GM12864 (cell line): ENCODE results near the gene CHTF18.

Source experiments
- DNase-seq: peaks from one replicate; pipeline ENCODE4 v3.0.0-alpha.2; 2011; ENCODE audit warnings: low read depth
- H3K4me3 ChIP-seq: 2 replicates; pipeline ENCODE4 v1.5.1; 2011; ENCODE audit warnings: mild to moderate bottlenecking, low read depth, low read length, control low read depth
- CTCF ChIP-seq: IDR thresholded peaks from 2 replicates; pipeline ENCODE4 v1.5.1; 2011; ENCODE audit warnings: low read depth, mild to moderate bottlenecking, moderate library complexity, low read length, control low read depth, inconsistent platforms; ENCODE audit errors: missing control alignments

CHTF18 gene

DNA sequence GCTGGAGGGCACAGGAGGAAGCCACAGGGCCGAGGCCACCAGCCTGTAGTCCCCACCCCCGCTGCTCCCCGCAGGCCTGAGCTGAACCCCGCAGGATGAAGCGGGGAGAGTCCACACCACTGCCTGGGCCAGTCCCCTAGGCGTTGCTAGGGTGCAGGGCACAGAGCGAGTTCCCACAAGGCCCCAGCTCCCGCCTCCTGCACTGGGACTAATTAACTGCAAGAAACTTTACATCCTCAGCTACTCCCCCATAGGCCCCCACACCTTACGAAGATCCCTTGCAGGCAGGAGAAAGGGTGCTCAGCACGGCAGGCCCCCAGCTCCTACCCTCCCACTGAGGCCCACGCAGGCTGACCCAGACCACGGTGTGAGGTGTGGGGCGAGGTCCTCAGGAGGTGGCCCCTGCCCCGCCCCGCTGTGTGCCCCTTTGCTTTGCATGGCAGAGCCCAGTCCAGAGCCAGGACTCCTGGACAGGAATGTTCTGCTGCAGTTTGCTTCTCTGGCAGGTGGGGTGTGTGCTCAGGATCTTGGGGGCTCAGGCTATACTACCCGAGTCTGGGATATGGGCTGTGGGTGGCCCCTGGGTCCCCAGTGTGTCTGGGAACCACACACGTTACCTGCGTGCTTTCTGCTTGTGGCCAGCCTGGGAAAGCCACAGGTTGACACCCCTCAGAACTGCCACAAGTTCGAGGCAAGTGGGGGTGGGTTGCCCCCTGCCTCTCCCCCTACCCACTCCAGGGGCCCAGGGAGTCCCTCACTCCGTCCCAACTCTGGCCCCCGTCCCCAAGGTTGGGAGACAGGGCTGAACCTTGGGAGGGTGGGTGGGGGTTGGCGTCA lies 10.9 kb downstream of the CHTF18 start:
- no peak for DNase-seq
- no peak overlapping the region for H3K4me3 ChIP-seq
- TF ChIP-seq CTCF, result no peak

DNA sequence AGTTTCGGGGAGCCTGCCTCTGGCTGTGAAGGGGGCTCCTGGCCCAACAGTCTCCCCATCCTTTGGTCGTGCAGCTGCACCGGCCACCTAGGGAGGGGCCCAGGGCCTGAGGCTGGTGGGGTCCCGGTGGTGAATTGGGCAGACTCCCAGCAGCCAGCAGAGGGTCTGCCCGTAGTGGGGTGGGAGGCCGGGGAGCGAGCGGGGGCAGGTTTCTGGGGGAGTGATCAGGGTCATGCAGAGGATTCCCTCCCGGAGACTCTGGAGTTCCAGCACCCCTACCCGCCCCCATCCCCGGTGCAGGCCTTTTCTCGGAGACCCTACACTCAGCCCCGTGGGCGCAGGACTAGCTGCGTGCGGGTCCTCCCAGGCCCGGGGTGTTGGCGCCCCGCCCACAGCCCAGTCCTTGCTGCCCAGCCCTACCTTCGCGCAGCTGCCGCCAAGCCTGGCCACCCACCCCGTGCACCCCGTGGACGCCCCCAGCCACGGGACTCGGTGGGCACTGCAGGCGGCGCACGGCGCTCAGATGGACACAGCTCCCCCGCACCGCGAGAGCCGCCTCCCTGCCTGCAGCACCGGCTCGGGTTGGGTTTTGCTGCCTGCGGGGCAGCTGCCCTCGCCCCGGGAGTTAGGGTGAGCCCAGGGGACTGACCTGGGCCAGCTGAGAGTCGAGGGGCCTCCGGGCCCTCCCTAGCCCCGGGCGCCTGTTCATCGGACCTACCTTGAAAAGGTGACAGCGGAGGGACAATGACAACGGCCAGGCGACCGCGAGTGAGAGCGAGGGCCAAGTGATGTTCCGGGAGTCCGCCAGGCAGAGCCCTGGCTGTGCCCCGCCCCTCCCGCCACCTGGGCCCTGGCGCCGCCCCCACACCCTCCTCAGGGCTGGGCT lies 11.8 kb downstream of the CHTF18 start, which contains the start of gene GNG13:
Gene GNG13, minus strand, starts transcription at position 787 of the 886 bp plus-strand sequence. CDS start 1,657 bp downstream, outside the sequence.
- TF ChIP-seq CTCF, result no peak
- no peak within 1 kb of the TSS for H3K4me3 ChIP-seq
- no peak for DNase-seq

GRCh38 chr16:800834-801511 lies 12.6 kb downstream of the CHTF18 start:
- TF ChIP-seq CTCF, result no peak
- H3K4me3 ChIP-seq, result no peak overlapping the region
- DNase-seq, result no peak

DNA sequence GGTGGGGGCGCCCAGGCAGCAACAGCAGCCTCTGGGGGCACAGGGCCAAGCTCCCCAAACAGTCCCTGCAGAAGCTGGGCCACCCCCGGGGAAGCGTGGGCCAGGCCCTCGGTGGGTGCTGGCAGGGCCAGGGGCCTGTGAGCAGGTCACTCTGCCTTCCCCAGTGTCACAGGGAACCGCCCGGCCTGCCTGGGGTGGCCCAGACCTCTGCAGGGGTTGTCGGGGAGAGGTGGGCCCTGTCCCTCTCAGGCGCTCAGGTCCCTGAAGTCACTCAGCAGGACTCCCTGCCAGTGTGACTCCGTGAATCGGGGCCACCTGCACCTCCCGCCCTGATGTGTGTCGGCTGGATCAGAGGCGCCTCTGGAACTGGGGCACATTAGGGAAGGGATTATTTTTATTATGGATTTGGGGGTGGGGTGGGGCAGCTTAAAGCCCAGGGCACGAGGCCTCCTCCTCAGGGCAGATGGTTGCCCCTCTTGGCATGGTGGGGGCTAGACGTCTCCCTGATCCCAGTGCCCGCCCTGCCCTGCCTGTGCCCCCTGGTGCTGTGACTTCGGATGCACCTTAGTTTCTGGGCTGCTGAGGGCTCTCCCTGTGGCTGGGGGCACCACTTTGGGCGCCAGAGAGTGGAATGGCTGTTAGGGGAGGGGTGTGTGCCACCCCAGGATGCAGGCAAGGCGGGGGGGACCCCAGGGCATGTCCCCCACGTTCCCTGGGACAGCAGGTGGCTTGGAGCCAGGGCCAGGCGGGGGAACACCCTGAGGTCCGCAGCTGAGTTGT lies 13.4 kb downstream of the CHTF18 start:
- no peak for DNase-seq
- TF ChIP-seq CTCF, result no peak
- H3K4me3 ChIP-seq, result no peak overlapping the region

GRCh38 chr16:802461-802860 lies 14.0 kb downstream of the CHTF18 start:
- no peak overlapping the region for H3K4me3 ChIP-seq
- DNase-seq, result no peak
- TF ChIP-seq CTCF, result no peak
